ENCODE results near the gene COQ10A.

DNA sequence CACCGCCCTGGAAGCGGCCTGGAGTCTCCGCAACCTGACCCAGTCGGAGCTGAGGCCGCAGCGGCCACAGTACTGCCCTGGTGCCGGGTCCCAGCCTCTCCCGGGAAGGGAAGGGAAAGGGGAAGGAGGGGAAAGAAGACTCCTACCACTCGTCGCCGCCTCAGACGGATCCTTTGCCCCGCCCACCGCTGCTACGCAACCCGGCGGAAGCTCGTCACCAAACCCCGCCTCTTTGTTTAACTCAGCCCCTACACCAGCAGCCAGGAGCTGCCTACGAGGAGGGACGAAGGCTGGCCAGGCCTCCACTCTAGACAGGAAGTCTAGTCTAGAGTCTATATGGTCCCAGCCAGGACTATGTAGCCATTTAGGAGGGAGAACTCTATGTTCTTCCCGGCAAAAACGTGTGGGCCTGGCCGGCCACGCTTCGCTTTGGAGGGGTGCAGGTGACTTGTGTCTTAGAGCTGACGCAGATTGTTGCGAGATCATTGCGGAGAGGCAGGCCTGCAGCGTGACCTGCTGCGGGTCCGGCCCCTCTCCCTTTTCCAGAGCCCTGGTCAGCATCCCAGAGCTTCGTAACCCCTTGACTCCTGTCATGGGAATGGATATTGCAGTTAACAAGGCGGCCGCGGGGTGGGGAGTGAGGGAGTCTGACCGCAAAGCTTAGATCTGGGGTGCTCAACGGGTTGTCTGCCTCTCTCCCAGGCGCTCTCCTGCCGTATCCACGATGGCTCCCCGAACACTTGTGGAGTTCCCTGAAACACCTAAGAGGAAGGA is 44.8 kb upstream of the COQ10A start, which contains the start of gene RNF41:
- no peak for TF ChIP-seq PRDM15 (CRISPR knock-in tag; IDR thresholded peaks at IDR 0.05)
- 0 out of 2 replicates have a peak, but pooled peaks have one; percentile 48 for TF ChIP-seq POLR2AphosphoS2 (IDR thresholded peaks at IDR 0.05; ENCODE audit: low read depth, low read length)
- TF ChIP-seq, protein P1, sequence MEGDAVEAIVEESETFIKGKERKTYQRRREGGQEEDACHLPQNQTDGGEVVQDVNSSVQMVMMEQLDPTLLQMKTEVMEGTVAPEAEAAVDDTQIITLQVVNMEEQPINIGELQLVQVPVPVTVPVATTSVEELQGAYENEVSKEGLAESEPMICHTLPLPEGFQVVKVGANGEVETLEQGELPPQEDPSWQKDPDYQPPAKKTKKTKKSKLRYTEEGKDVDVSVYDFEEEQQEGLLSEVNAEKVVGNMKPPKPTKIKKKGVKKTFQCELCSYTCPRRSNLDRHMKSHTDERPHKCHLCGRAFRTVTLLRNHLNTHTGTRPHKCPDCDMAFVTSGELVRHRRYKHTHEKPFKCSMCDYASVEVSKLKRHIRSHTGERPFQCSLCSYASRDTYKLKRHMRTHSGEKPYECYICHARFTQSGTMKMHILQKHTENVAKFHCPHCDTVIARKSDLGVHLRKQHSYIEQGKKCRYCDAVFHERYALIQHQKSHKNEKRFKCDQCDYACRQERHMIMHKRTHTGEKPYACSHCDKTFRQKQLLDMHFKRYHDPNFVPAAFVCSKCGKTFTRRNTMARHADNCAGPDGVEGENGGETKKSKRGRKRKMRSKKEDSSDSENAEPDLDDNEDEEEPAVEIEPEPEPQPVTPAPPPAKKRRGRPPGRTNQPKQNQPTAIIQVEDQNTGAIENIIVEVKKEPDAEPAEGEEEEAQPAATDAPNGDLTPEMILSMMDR (IDR thresholded peaks at IDR 0.05 in 2 of 3, conservative IDR thresholded peaks at IDR 0.05 in 1 of 3; ENCODE audit: control insufficient read depth in 2 of 3, extremely low read depth in 1 of 3, insufficient read depth in 1 of 3, low read depth in 3 of 3, low read length in 3 of 3), result no peak
- no peak for TF ChIP-seq TCF7 (IDR thresholded peaks at IDR 0.05; ENCODE audit: borderline replicate concordance)
- TF ChIP-seq, protein P2, sequence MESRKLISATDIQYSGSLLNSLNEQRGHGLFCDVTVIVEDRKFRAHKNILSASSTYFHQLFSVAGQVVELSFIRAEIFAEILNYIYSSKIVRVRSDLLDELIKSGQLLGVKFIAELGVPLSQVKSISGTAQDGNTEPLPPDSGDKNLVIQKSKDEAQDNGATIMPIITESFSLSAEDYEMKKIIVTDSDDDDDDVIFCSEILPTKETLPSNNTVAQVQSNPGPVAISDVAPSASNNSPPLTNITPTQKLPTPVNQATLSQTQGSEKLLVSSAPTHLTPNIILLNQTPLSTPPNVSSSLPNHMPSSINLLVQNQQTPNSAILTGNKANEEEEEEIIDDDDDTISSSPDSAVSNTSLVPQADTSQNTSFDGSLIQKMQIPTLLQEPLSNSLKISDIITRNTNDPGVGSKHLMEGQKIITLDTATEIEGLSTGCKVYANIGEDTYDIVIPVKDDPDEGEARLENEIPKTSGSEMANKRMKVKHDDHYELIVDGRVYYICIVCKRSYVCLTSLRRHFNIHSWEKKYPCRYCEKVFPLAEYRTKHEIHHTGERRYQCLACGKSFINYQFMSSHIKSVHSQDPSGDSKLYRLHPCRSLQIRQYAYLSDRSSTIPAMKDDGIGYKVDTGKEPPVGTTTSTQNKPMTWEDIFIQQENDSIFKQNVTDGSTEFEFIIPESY (IDR thresholded peaks at IDR 0.05), result no peak
- 0 out of 3 replicates have a peak, but pooled peaks of 1 of the 2 experiments have one; percentile 30 for TF ChIP-seq EGR1 (IDR thresholded peaks at IDR 0.05; ENCODE audit: borderline replicate concordance in 1 of 2, low read depth in 2 of 2, low read length in 2 of 2)
- no peak for TF ChIP-seq ZNF24 (IDR thresholded peaks at IDR 0.05)
- TF ChIP-seq, protein P3, sequence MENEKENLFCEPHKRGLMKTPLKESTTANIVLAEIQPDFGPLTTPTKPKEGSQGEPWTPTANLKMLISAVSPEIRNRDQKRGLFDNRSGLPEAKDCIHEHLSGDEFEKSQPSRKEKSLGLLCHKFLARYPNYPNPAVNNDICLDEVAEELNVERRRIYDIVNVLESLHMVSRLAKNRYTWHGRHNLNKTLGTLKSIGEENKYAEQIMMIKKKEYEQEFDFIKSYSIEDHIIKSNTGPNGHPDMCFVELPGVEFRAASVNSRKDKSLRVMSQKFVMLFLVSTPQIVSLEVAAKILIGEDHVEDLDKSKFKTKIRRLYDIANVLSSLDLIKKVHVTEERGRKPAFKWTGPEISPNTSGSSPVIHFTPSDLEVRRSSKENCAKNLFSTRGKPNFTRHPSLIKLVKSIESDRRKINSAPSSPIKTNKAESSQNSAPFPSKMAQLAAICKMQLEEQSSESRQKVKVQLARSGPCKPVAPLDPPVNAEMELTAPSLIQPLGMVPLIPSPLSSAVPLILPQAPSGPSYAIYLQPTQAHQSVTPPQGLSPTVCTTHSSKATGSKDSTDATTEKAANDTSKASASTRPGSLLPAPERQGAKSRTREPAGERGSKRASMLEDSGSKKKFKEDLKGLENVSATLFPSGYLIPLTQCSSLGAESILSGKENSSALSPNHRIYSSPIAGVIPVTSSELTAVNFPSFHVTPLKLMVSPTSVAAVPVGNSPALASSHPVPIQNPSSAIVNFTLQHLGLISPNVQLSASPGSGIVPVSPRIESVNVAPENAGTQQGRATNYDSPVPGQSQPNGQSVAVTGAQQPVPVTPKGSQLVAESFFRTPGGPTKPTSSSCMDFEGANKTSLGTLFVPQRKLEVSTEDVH (IDR thresholded peaks at IDR 0.05; ENCODE audit: low read depth, partially characterized antibody), result no peak
- TF ChIP-seq, protein P4, sequence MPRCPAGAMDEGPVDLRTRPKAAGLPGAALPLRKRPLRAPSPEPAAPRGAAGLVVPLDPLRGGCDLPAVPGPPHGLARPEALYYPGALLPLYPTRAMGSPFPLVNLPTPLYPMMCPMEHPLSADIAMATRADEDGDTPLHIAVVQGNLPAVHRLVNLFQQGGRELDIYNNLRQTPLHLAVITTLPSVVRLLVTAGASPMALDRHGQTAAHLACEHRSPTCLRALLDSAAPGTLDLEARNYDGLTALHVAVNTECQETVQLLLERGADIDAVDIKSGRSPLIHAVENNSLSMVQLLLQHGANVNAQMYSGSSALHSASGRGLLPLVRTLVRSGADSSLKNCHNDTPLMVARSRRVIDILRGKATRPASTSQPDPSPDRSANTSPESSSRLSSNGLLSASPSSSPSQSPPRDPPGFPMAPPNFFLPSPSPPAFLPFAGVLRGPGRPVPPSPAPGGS (IDR thresholded peaks at IDR 0.05; ENCODE audit: borderline replicate concordance, insufficient read depth, low read depth, low read length, poor library complexity, severe bottlenecking), result no peak
- TF ChIP-seq NFXL1 (IDR thresholded peaks at IDR 0.05; ENCODE audit: borderline replicate concordance), result no peak
- no peak for TF ChIP-seq EZH2 (IDR thresholded peaks at IDR 0.05; ENCODE audit: borderline replicate concordance, control insufficient read depth, low read depth, low read length)
- no peak for TF ChIP-seq RAD21 (IDR thresholded peaks at IDR 0.05; ENCODE audit: insufficient read depth, low read depth, low read length)
- TF ChIP-seq TAF1 (IDR thresholded peaks at IDR 0.05; ENCODE audit: borderline replicate concordance, low read depth, low read length), result peak; percentile 58; the same call in 1 of the 2 replicates
- TF ChIP-seq POLR2A (IDR thresholded peaks at IDR 0.05; ENCODE audit: low read depth, low read length), result peak; percentile 91
